ENCODE measurements around the gene TBX15.

TBX15 gene

DNA sequence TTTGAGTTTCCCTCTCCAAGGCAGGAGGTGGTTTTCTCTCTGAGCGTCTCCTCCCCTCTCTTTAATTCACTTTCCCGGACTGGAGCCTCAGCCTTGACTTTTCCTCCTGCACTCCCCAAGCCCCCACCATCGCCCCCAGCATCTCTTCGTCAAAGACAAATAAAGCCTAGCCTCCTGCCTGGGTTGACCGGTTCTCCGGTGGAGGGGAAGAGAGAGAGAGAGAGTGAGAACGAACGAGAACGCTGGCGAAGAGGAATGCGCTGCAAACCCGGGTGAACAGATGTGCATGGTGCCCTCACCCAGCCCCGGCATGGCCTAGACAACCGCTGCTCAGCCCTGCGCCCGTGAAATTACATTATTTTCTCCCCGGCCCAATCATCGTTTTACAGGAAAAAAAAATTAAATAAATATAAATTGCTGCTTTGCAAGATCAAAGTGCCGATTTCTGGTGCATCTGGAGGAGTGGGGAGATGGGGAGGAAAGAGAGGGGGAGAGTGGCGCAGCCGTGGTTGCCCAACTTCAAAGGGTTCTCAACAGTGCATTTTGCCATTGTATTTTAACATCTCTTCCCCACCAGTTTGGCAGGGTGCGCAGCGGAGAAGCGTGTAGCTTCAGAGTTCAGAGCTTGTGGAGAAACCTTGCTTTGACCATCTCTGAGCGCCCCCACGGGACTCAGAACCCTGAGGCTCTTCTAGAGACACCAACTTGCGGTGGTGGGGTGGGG is 11.4 kb upstream of the TBX15 start:
- no peaks in the 10 kb centered on the region for H4K20me1 ChIP-seq (ENCODE audit: low read depth, low read length)
- H3K36me3 ChIP-seq (ENCODE audit: low read length) = no peaks in the 10 kb centered on the region
- H2AFZ ChIP-seq (ENCODE audit: low read depth, low read length, severe bottlenecking) = no peak overlapping the region
- no peak overlapping the region for H3K27ac ChIP-seq (ENCODE audit: low read depth, low read length)
- H3K9me2 ChIP-seq (replicated peaks; ENCODE audit: insufficient read depth, low read length) = no peaks in the 10 kb centered on the region
- no peak overlapping the region for H3K9ac ChIP-seq (ENCODE audit: low read length)
- H3K27me3 ChIP-seq (ENCODE audit: low read length) = no peaks in the 10 kb centered on the region
- no peak for TF ChIP-seq EZH2phosphoT487 (conservative IDR thresholded peaks at IDR 0.05; ENCODE audit: low read length)
- TF ChIP-seq, protein P1, sequence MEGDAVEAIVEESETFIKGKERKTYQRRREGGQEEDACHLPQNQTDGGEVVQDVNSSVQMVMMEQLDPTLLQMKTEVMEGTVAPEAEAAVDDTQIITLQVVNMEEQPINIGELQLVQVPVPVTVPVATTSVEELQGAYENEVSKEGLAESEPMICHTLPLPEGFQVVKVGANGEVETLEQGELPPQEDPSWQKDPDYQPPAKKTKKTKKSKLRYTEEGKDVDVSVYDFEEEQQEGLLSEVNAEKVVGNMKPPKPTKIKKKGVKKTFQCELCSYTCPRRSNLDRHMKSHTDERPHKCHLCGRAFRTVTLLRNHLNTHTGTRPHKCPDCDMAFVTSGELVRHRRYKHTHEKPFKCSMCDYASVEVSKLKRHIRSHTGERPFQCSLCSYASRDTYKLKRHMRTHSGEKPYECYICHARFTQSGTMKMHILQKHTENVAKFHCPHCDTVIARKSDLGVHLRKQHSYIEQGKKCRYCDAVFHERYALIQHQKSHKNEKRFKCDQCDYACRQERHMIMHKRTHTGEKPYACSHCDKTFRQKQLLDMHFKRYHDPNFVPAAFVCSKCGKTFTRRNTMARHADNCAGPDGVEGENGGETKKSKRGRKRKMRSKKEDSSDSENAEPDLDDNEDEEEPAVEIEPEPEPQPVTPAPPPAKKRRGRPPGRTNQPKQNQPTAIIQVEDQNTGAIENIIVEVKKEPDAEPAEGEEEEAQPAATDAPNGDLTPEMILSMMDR (IDR thresholded peaks at IDR 0.05; ENCODE audit: insufficient read depth, low read length, poor library complexity, severe bottlenecking) = no peak
- H3K9me3 ChIP-seq (ENCODE audit: insufficient read depth, low read length) = no peaks in the 10 kb centered on the region
- no peaks in the 10 kb centered on the region for H3K79me2 ChIP-seq (ENCODE audit: insufficient read depth, low read length)
- no peaks in the 10 kb centered on the region for H3F3A ChIP-seq (ENCODE audit: insufficient read depth)
- no peak overlapping the region for H3K4me3 ChIP-seq (ENCODE audit: insufficient read depth, low read length, poor library complexity, severe bottlenecking)
- no peak overlapping the region for H3K4me2 ChIP-seq (ENCODE audit: low read depth, low read length, poor library complexity, severe bottlenecking)

GRCh38 chr1:118998171-118998570 is 10.0 kb upstream of the TBX15 start:
- H3K36me3 ChIP-seq (ENCODE audit: low read length) = no peaks in the 10 kb centered on the region
- H3K27me3 ChIP-seq (ENCODE audit: low read length) = no peaks in the 10 kb centered on the region
- no peak overlapping the region for H2AFZ ChIP-seq (ENCODE audit: low read depth, low read length, severe bottlenecking)
- no peaks in the 10 kb centered on the region for H3K9me3 ChIP-seq (ENCODE audit: insufficient read depth, low read length)
- H3K9ac ChIP-seq (ENCODE audit: low read length) = no peak overlapping the region
- H3K9me2 ChIP-seq (replicated peaks; ENCODE audit: insufficient read depth, low read length) = no peaks in the 10 kb centered on the region
- no peak for TF ChIP-seq EZH2phosphoT487 (conservative IDR thresholded peaks at IDR 0.05; ENCODE audit: low read length)
- TF ChIP-seq, protein P1 (IDR thresholded peaks at IDR 0.05; ENCODE audit: insufficient read depth, low read length, poor library complexity, severe bottlenecking) = no peak
- H3F3A ChIP-seq (ENCODE audit: insufficient read depth) = no peaks in the 10 kb centered on the region
- H3K4me2 ChIP-seq (ENCODE audit: low read depth, low read length, poor library complexity, severe bottlenecking) = no peak overlapping the region
- H3K27ac ChIP-seq (ENCODE audit: low read depth, low read length) = no peak overlapping the region
- H3K79me2 ChIP-seq (ENCODE audit: insufficient read depth, low read length) = no peaks in the 10 kb centered on the region
- H4K20me1 ChIP-seq (ENCODE audit: low read depth, low read length) = no peaks in the 10 kb centered on the region
- no peak overlapping the region for H3K4me3 ChIP-seq (ENCODE audit: insufficient read depth, low read length, poor library complexity, severe bottlenecking)

GRCh38 chr1:118997225-118997624 is 9.1 kb upstream of the TBX15 start:
- Histone ChIP-seq H3K27me3 (ENCODE audit: low read length) (no peaks in the 10 kb centered on the region), H3K27ac (ENCODE audit: low read depth, low read length) (no peak overlapping the region), H3K9me3 (ENCODE audit: insufficient read depth, low read length) (no peaks in the 10 kb centered on the region), H2AFZ (ENCODE audit: low read depth, low read length, severe bottlenecking) (no peak overlapping the region), H3K4me2 (ENCODE audit: low read depth, low read length, poor library complexity, severe bottlenecking) (no peak overlapping the region), H3F3A (ENCODE audit: insufficient read depth) (no peaks in the 10 kb centered on the region), H3K9ac (ENCODE audit: low read length) (no peak overlapping the region), H3K9me2 (replicated peaks; ENCODE audit: insufficient read depth, low read length) (no peaks in the 10 kb centered on the region), H3K4me3 (ENCODE audit: insufficient read depth, low read length, poor library complexity, severe bottlenecking) (no peak overlapping the region), H3K36me3 (ENCODE audit: low read length) (no peaks in the 10 kb centered on the region), H4K20me1 (ENCODE audit: low read depth, low read length) (no peaks in the 10 kb centered on the region), H3K79me2 (ENCODE audit: insufficient read depth, low read length) (no peaks in the 10 kb centered on the region)
- TF ChIP-seq, protein P1 (IDR thresholded peaks at IDR 0.05; ENCODE audit: insufficient read depth, low read length, poor library complexity, severe bottlenecking) = no peak
- TF ChIP-seq EZH2phosphoT487 (conservative IDR thresholded peaks at IDR 0.05; ENCODE audit: low read length) = no peak

All from SU-DHL-6 (cell line).